DND-41 (cell line): ENCODE results near the gene MINAR2.

Experiments
- CTCF ChIP-seq: IDR thresholded peaks from 2 replicates; pipeline ENCODE4 v1.5.1; 2012; ENCODE audit warnings: borderline replicate concordance, low read length, moderate library complexity, mild to moderate bottlenecking; ENCODE audit not compliant: poor library complexity, severe bottlenecking; ENCODE audit errors: extremely low read depth
- EZH2 ChIP-seq: IDR thresholded peaks from 3 replicates; pipeline ENCODE4 v1.6.1; 2012; ENCODE audit warnings: borderline replicate concordance, low read depth, mild to moderate bottlenecking, moderate library complexity, low read length, inconsistent platforms; ENCODE audit not compliant: severe bottlenecking

- TF ChIP-seq CTCF (no peak), EZH2 (no peak)
These were observed 1.0 kb upstream of the MINAR2 start for GRCh38 chr5:129746876-129747275.
